WTC11 (cell line): ENCODE results near the gene KIAA1210. TPM values are rescaled to one million over a fixed set of nuclear protein-coding genes. Genes with fewer than 3 reads are reported as not detected.

Source experiments
- ATAC-seq: fragments of 200-7000 bp; cut with Tn5 transposase; 2 replicates; pipeline ENCODE4 v1.10.0; 2021; ENCODE audit warnings: mild to moderate bottlenecking, moderate library complexity
- CTCF ChIA-PET: fragments of 300-600 bp; sonication (Branson Sonifier 250); formaldehyde crosslinking; loops from one replicate; lab custom pipeline; 2021; ENCODE audit warnings: antibody characterized with exemption; lab: Charles Lee
- POLR2A ChIA-PET: fragments of 350-600 bp; sonication (Branson Sonifier 250); formaldehyde crosslinking; loops from one replicate; lab custom pipeline; 2021; ENCODE audit warnings: antibody characterized with exemption; lab: Charles Lee
- DNase-seq: peaks from one replicate; pipeline ENCODE4 v3.0.0; 2021; ENCODE audit warnings: low spot score
- H3K27ac Mint-ChIP-seq: 2 replicates; pipeline ENCODE4 v1.8.0; 2021; ENCODE audit warnings: mixed read lengths
- H3K27me3 Mint-ChIP-seq: 2 replicates; pipeline ENCODE4 v1.8.0; 2021; ENCODE audit warnings: low read depth, mild to moderate bottlenecking, moderate library complexity, mixed read lengths
- H3K36me3 Mint-ChIP-seq: 2 replicates; pipeline ENCODE4 v1.8.0; 2021; ENCODE audit warnings: mixed read lengths
- H3K4me1 Mint-ChIP-seq: 2 replicates; pipeline ENCODE4 v1.8.0; 2022; ENCODE audit warnings: mixed read lengths
- H3K4me3 Mint-ChIP-seq: 2 replicates; pipeline ENCODE4 v1.8.0; 2021; ENCODE audit warnings: mild to moderate bottlenecking, moderate library complexity, mixed read lengths
- H3K9me3 Mint-ChIP-seq: 2 replicates; pipeline ENCODE4 v1.8.0; 2021; ENCODE audit warnings: mixed read lengths
- ATF1 ChIP-seq: sonication (generic); formaldehyde crosslinking; IDR thresholded peaks from 2 replicates; pipeline ENCODE4 v1.8.1; 2023; ENCODE audit warnings: mild to moderate bottlenecking, moderate library complexity, missing genetic modification reagents
- FOXK1 ChIP-seq: sonication (generic); formaldehyde crosslinking; IDR thresholded peaks from 2 replicates; pipeline ENCODE4 v1.8.0; 2022; ENCODE audit warnings: mild to moderate bottlenecking, moderate library complexity, missing genetic modification reagents
- GABPB1 ChIP-seq: sonication (generic); formaldehyde crosslinking; IDR thresholded peaks from 2 replicates; pipeline ENCODE4 v1.8.1; 2023; ENCODE audit warnings: mild to moderate bottlenecking, missing genetic modification reagents
- HMGA2 ChIP-seq: fragments of 250-450 bp; sonication (Bioruptor Pico); IDR thresholded peaks from 2 replicates; pipeline ENCODE4 v1.4.0; 2021; ENCODE audit warnings: mild to moderate bottlenecking, moderate library complexity
- KAT7 ChIP-seq: sonication (generic); formaldehyde crosslinking; IDR thresholded peaks from 2 replicates; pipeline ENCODE4 v1.8.1; 2023; ENCODE audit warnings: missing genetic modification reagents, mild to moderate bottlenecking, borderline replicate concordance
- MYBL2 ChIP-seq: sonication (generic); formaldehyde crosslinking; IDR thresholded peaks from 2 replicates; pipeline ENCODE4 v1.8.1; 2023; ENCODE audit warnings: mild to moderate bottlenecking, moderate library complexity, missing genetic modification reagents
- NFATC4 ChIP-seq: fragments of 250-450 bp; sonication (Bioruptor Pico); IDR thresholded peaks from 2 replicates; pipeline ENCODE4 v1.9.0; 2021; ENCODE audit warnings: mild to moderate bottlenecking
- NR1H2 ChIP-seq: sonication (generic); formaldehyde crosslinking; IDR thresholded peaks from 2 replicates; pipeline ENCODE4 v1.9.0; 2021; ENCODE audit warnings: mild to moderate bottlenecking, moderate library complexity, missing genetic modification reagents
- RELA ChIP-seq: sonication (generic); formaldehyde crosslinking; IDR thresholded peaks from 2 replicates; pipeline ENCODE4 v1.8.1; 2022; ENCODE audit warnings: missing genetic modification reagents, mild to moderate bottlenecking, borderline replicate concordance
- TEAD1 ChIP-seq: sonication (generic); formaldehyde crosslinking; IDR thresholded peaks from 2 replicates; pipeline ENCODE4 v1.8.0; 2022; ENCODE audit warnings: mild to moderate bottlenecking, missing genetic modification reagents
- TP53 ChIP-seq: sonication (generic); formaldehyde crosslinking; IDR thresholded peaks from 2 replicates; pipeline ENCODE4 v1.8.1; 2023; ENCODE audit warnings: mild to moderate bottlenecking, missing genetic modification reagents
- ZBTB21 ChIP-seq: sonication (generic); formaldehyde crosslinking; IDR thresholded peaks from 2 replicates; pipeline ENCODE4 v1.8.1; 2023; ENCODE audit warnings: mild to moderate bottlenecking, missing genetic modification reagents, borderline replicate concordance
- ZBTB43 ChIP-seq: sonication (generic); formaldehyde crosslinking; IDR thresholded peaks from 2 replicates; pipeline ENCODE4 v1.8.1; 2023; ENCODE audit warnings: mild to moderate bottlenecking, missing genetic modification reagents
- ZNF138 ChIP-seq: sonication (generic); formaldehyde crosslinking; conservative IDR thresholded peaks from 2 replicates; pipeline ENCODE4 v1.8.1; 2022; ENCODE audit warnings: mild to moderate bottlenecking, moderate library complexity, missing genetic modification reagents
- ZNF396 ChIP-seq: fragments of 250-450 bp; sonication (Bioruptor Pico); IDR thresholded peaks from 2 replicates; pipeline ENCODE4 v1.8.0; 2021; ENCODE audit warnings: mild to moderate bottlenecking, moderate library complexity, borderline replicate concordance
- ZNF423 ChIP-seq: fragments of 250-450 bp; sonication (Bioruptor Pico); IDR thresholded peaks from 2 replicates; pipeline ENCODE4 v2.1.2; 2022; ENCODE audit warnings: mild to moderate bottlenecking, moderate library complexity
- ZSCAN18 ChIP-seq: fragments of 250-450 bp; sonication (Bioruptor Pico); IDR thresholded peaks from 2 replicates; pipeline ENCODE4 v2.1.2; 2022; ENCODE audit warnings: mild to moderate bottlenecking, moderate library complexity
- total RNA-seq: library from RNA; stranded (reverse); gene quantifications from 3 replicates; pipeline ENCODE4 v1.2.3, GENCODE V29; 2021
- TF ChIP-seq, protein P1 (sequence below): fragments of 200-600 bp; IDR thresholded peaks from 2 replicates; pipeline ENCODE4 v1.8.0; 2022; ENCODE audit warnings: antibody characterized with exemption
- TF ChIP-seq, protein P2 (sequence below): sonication (generic); formaldehyde crosslinking; IDR thresholded peaks from 2 replicates; pipeline ENCODE4 v1.8.1; 2022; ENCODE audit warnings: missing genetic modification reagents, borderline replicate concordance
- TF ChIP-seq, protein P3 (sequence below): sonication (generic); formaldehyde crosslinking; IDR thresholded peaks from 2 replicates; pipeline ENCODE4 v1.8.0; 2022; ENCODE audit warnings: mild to moderate bottlenecking, missing genetic modification reagents

The KIAA1210 gene
- total RNA-seq, 1 experiment from 2014 or later, result not detected

DNA sequence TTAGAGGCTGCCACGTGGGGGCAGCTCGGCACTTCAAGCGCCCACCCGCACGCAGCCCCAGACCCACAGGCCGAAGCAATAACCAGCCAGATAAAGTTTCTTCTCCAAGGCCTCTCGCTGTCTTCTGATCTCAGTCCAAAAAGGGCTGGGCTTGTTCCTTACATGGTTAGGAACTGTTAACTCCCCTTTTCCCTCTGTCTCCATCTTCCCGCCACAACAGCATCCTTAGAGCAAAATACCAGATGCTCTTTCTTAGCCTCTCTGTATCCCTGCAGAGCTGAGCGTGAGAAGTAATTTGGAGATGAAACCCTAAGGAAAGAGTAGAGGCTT lies 23.4 kb upstream of the KIAA1210 start (continued):
- TF ChIP-seq, protein P1, sequence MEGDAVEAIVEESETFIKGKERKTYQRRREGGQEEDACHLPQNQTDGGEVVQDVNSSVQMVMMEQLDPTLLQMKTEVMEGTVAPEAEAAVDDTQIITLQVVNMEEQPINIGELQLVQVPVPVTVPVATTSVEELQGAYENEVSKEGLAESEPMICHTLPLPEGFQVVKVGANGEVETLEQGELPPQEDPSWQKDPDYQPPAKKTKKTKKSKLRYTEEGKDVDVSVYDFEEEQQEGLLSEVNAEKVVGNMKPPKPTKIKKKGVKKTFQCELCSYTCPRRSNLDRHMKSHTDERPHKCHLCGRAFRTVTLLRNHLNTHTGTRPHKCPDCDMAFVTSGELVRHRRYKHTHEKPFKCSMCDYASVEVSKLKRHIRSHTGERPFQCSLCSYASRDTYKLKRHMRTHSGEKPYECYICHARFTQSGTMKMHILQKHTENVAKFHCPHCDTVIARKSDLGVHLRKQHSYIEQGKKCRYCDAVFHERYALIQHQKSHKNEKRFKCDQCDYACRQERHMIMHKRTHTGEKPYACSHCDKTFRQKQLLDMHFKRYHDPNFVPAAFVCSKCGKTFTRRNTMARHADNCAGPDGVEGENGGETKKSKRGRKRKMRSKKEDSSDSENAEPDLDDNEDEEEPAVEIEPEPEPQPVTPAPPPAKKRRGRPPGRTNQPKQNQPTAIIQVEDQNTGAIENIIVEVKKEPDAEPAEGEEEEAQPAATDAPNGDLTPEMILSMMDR, result no peak
- TF ChIP-seq, protein P2, sequence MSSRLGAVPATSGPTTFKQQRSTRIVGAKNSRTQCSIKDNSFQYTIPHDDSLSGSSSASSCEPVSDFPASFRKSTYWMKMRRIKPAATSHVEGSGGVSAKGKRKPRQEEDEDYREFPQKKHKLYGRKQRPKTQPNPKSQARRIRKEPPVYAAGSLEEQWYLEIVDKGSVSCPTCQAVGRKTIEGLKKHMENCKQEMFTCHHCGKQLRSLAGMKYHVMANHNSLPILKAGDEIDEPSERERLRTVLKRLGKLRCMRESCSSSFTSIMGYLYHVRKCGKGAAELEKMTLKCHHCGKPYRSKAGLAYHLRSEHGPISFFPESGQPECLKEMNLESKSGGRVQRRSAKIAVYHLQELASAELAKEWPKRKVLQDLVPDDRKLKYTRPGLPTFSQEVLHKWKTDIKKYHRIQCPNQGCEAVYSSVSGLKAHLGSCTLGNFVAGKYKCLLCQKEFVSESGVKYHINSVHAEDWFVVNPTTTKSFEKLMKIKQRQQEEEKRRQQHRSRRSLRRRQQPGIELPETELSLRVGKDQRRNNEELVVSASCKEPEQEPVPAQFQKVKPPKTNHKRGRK (CRISPR knock-in tag), result no peak
- TF ChIP-seq NFATC4 (CRISPR knock-in tag), result no peak

DNA sequence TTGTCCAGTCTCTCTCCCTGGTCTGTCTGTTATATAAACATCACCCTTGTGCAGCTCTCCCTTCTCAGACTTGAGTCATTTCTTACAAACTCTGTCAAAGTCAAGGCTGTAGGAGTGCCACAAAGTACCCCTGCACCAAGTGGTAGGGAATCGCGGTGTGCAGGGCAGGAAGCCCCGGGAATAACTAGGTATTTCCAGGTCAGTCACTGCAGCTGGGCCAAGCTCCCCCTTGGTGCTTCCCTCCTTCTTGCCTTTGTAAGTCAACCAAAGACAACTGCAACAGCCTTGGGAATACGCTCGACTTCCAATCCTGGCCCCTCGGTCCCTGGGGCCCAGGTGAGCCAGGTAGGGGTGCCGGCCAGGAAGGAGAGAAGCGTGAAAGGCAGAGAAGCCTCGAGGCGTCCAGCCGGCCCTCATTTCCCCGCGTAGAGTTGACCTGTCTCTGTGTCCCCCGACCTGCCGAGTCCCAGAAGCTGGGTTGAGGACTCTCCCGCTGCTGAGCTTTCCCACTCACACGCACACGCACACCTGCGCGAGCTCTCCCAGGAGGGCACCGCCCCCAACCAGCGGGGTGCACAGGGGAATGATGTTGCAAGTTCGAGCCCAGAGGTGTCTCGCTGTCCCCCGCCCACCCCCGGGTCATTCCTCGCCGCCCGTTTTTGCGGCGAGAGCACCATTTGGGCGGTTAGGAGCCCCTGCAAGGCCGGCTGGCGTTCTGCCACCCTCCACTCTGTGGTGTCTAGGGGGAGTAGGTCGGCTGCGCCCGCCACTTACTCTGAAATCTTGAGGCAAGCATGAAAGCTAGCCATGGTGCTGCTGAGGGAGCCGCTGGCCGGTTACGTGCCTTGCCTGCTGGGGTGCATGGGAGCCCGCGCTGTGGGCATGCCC lies 22.8 kb upstream of the KIAA1210 start:
- Mint-ChIP-seq H3K27me3 (peaks cover 11% of the 10 kb centered on the region; the same call in 1 of the 2 replicates), H3K36me3 (no peaks in the 10 kb centered on the region), H3K4me1 (0 out of 2 replicates have a peak, but pooled peaks cover 3% of the 10 kb centered on the region), H3K27ac (no peak overlapping the region), H3K9me3 (no peaks in the 10 kb centered on the region), H3K4me3 (no peak overlapping the region)
- TF ChIP-seq TP53 (CRISPR knock-in tag) (no peak), KAT7 (CRISPR knock-in tag) (no peak), ZBTB21 (CRISPR knock-in tag) (no peak), FOXK1 (CRISPR knock-in tag) (no peak), MYBL2 (no peak), ZNF423 (no peak), HMGA2 (CRISPR knock-in tag) (no peak), TEAD1 (CRISPR knock-in tag) (no peak), ZBTB43 (CRISPR knock-in tag) (no peak), ZNF138 (CRISPR knock-in tag) (no peak), GABPB1 (CRISPR knock-in tag) (no peak), NR1H2 (no peak), ZSCAN18 (no peak), ZNF396 (no peak), RELA (CRISPR knock-in tag) (no peak), ATF1 (CRISPR knock-in tag) (no peak)
- TF ChIP-seq, protein P3, sequence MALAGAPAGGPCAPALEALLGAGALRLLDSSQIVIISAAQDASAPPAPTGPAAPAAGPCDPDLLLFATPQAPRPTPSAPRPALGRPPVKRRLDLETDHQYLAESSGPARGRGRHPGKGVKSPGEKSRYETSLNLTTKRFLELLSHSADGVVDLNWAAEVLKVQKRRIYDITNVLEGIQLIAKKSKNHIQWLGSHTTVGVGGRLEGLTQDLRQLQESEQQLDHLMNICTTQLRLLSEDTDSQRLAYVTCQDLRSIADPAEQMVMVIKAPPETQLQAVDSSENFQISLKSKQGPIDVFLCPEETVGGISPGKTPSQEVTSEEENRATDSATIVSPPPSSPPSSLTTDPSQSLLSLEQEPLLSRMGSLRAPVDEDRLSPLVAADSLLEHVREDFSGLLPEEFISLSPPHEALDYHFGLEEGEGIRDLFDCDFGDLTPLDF (CRISPR knock-in tag), result no peak
- TF ChIP-seq, protein P2 (CRISPR knock-in tag), result no peak
- POLR2A ChIA-PET, result no interaction called here
- ATAC-seq, result no peak; the same call in 1 of the 2 replicates
- CTCF ChIA-PET, result interaction anchor here (1.0 kb wide), 2 partner anchors 31 to 32 kb away, joined by 3 read pairs; no protein-coding TSS in a partner anchor
- peak; percentile 9 for DNase-seq
